HG03280 (cell line): ENCODE results near the gene SPRY4.
"Not testable (repeated sequence)": the region's sequence is repeated elsewhere in the genome, so short reads cannot be mapped to it uniquely, and the experiment has no call there.

Experiments
- ATAC-seq: cut with Tn5 transposase; IDR thresholded peaks from one replicate; pipeline ENCODE4 v1.9.1; 2021; ENCODE audit warnings: mild to moderate bottlenecking, moderate library complexity; ENCODE audit not compliant: unreplicated experiment

The SPRY4 gene, protein sequence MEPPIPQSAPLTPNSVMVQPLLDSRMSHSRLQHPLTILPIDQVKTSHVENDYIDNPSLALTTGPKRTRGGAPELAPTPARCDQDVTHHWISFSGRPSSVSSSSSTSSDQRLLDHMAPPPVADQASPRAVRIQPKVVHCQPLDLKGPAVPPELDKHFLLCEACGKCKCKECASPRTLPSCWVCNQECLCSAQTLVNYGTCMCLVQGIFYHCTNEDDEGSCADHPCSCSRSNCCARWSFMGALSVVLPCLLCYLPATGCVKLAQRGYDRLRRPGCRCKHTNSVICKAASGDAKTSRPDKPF

DNA sequence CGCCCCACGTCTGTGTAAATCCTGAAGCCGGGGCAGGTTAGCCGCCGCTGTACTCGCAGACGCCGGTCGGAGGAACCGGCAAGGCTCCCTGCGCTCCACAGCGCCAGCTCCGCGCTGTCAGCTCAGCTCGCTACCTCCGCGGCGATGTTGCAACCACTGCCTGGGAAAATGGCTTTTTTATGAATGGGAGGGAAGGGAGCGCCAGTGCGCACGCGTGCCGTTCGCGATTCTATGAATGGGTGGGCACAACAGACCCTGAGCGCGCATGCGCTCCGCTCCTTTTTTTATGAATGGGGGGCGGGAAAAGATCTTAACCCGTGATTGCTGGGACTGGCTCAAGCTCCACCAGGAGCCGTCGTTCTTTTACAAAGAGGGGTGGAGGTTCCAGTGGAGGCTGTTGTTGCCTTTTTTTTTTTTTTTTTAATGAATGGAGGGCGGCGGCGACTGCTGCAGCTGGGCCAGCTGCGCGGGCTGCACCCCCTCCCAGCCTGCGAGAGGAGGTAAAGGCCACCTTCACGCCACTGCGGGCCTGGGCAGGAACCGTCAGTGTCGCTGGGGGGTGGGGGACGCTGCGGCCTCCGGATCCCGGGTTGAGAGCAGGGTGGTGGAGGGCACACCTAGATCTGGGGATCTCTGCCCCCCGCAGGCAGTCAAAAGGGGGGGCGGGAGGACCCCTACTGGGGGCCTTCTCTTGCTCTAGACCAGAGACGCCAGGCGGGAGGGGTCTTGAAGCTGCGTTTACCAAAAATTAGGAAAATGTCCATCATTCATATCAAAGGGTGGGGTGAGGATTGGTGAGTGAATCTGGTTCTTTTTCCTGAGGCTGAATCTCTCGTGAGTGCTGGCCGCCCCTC is at the start of gene SPRY4:
SPRY4 (minus strand) TSS at position 151 of the 854 bp plus-strand sequence. CDS start 9,913 bp downstream, outside the sequence.
- peak; percentile 66 for ATAC-seq

DNA sequence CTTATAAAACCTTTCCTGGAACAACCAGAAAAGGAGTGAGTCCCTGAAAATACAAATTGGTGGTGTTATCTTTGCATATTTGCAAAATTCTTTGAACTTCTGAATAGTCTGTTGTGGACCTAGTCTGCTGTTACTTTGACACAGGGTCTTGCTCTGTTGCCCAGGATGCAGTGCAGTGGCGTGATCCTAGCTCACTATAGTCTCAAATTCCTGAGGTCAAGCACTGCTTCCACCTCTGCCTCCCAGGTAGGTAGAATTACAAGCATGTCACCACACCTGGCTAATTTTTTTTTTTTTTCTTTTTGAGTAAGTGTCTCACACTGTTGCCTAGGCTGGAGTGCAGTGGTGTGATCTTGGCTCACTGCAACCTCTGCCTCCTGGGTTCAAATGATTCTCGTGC is 43.7 kb upstream of the SPRY4 start:
- no peak for ATAC-seq

DNA sequence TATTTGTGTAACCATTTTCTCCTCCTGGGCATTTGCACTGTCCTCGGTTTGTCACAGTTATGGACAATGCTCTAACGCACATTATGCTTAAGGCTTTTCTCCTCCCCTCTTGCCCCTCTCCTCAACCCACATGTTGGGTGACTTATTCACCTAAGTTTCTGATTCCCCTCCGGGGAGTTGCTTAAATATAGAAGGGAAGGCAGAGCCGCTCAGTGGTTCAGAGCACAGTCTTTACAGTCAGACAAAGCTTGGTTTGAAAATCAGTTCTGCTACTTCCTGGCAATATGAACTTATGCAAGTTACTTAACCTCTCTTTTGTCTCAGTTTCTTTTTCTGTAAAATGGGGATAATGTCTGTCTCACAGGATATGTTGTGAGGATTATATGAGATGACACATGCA is 41.2 kb upstream of the SPRY4 start:
- no peak for ATAC-seq

DNA sequence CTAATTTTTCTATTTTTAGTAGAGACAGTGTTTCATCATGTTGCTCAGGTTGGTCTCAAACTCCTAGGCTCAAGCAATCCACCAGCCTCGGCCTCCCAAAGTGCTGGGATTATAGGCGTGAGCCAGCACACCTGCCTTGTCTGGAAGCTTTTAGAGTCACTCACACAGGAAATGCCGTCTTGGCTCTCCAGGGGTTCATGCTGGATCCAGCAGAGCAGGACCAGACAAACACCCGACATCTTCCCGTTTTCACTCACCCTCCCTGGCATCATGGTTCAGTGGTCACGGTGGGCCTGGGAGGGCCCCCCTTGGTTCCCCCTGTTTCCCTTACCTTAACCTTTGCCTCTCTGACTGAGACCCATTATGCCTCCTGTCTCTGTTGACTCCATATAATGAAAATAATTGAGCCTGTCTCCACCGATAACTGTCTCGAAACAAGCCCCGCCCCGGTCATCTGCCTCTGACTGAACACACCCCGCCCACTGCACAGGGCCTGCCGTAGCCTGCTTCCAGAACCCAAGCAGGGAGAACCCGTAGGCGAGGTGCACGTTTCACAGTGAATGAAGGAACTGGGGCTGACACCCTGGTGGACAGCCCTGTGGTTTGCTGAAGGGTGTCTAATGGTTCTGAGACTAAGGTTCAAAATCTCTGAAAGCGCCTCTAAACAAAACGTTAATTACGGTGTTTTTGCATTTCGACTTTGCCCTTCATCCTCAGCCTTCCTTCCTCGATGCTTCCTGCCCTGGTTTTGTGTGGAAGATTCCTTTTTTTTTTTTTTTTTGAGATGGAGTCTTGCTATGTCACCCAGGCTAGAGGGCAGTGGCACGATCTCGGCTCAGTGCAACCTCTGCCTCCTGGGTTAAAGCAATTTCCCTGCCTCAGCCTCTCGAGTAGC is 39.7 kb upstream of the SPRY4 start:
- peak; percentile 82 for ATAC-seq

DNA sequence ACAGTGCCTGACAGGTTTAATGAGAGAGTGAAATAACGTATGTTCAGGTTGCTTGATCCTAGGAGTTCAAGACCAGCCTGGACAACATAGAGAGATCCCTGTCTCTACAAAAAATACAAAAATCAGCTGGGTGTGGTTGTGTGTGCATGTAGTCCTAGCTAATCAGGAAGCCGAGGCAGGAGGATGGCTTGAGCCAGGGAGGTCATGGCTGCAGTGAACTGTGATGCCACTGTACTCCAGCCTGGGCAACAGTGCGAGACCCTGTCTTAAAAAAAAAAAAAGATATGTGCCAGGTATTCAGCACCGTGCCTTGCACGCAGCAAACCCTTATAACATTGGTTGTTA is 38.8 kb upstream of the SPRY4 start:
- no peak for ATAC-seq

DNA sequence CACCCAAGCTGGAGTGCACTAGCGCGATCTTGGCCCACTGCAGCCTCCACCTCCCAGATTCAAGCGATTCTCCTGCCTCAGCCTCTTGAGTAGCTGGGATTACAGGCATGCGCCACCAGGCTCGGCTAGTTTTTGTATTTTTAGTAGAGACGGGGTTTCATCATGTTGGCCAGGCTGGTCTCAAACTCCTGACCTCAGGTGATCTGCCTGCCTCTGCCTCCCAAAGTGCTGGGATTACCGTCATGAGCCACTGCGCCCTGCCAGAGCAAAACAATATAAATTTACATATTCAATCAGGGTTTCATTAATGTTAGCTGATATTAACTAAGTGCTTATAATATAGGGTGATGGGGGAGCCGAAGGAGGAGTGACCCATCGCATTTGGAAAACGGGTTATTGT is 37.4 kb upstream of the SPRY4 start:
- not testable (repeated sequence) for ATAC-seq

DNA sequence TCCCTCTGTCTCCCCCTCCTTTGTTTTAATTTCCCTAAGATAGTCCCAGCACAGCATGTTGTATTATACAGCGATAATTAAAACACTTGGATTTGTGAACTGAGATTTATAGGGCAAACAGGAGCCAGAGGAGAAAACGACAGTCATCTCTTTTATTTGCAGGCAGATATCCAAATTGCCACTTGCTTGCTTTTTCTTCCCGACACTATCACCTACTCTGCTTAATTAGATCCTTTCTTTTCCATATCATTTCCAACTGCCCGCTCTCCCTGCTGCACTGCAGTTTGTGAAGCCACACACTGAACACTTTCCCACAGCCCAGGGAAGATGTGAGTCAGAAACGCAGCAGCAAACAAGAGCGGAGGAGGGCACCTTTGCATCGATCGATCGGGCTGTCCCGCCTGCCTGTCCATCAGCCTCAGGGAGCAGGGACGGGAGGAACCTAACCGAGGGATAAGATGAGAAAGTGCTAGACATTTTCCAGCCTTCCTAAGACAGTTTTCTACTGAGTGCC is 35.8 kb upstream of the SPRY4 start:
- ATAC-seq: no peak

DNA sequence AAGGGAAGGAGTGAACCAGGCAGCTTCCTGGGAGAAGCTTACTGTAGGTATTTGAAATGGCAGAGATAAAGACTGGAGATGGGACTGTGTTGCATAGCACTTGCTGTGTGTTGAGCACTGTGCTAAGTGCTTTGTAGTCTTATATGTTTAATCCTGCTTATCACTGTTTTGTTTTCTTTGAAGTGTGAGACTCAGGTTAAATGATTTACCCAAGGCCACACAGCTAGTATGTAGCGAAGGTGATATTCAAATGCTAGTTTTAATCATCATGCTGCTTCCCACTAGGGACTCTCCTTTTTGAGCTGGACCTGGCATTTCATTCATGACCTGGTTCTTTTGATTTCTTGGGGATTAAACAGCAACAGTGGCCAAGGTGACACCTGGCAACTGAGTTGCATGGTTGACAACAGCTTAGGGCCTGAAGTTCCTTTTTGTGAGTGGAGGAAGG is 35.3 kb upstream of the SPRY4 start:
- ATAC-seq: no peak

DNA sequence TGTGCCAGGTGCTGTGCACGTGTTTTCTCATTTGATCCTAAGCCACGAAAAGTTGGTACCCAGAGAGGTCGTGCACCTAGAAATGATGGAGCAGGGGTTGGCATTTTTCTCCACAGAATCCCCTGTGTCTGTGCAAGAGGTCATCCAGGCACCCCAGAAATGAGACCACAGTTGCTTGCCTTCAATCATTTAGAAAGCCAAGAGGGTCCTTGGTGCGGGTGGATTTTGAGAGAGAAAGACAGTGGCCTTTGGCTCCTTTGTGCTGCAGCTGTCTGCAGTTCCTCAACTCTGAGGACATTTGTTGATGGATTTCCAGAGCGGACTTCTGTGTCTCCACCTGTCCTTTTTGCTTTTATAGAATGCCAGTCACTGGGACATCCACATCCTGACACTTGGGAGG is 33.8 kb upstream of the SPRY4 start:
- no peak for ATAC-seq

DNA sequence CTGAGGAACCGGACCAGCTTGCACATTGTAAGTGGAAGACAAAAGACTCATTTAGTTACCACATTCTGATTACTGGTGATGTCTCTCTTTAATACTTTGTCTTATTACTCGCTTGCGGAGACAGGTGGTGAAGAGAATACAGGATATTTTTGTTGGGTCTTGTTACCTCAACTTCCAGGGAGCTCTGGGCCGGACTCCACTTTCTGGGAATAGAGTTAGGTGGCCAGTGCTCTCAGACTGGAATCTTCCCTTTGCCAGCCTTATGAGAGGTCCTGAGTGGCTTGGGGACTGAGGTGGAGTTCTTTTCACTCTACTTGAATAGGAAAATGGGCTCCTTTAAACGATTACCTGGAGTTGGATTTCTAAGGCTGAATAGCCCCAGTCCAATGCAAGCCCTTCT is 33.3 kb upstream of the SPRY4 start:
- ATAC-seq: no peak

DNA sequence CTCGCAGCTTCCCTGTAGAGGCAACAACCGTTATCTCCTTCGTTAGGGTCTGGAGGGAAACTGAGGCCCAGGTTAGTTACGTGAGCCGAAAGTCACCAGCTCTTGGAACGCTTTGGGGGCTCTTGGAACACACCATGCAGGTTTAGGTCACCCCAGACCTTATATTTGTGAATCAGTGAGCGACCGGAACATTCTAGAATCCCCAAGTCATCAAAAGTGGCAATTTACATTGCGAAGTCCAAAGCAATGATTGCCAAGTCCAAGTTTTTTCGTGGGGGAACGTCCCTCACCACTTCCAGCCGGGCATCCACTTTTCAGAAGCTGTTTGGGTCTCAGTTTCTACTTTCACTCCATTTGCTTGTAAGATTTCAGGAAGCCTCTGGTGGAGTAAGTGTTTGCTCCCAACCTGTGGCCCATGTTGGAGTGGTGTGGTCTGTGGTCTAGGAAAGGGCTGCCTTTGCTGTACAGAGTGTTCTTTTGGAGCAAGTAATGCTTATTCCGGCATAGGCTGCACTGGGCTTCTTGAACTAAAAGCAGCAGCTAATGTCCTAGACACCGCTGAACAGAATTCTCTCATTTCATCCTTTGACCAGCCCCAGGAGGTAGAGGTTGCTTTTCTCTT is 32.8 kb upstream of the SPRY4 start:
- ATAC-seq: no peak

DNA sequence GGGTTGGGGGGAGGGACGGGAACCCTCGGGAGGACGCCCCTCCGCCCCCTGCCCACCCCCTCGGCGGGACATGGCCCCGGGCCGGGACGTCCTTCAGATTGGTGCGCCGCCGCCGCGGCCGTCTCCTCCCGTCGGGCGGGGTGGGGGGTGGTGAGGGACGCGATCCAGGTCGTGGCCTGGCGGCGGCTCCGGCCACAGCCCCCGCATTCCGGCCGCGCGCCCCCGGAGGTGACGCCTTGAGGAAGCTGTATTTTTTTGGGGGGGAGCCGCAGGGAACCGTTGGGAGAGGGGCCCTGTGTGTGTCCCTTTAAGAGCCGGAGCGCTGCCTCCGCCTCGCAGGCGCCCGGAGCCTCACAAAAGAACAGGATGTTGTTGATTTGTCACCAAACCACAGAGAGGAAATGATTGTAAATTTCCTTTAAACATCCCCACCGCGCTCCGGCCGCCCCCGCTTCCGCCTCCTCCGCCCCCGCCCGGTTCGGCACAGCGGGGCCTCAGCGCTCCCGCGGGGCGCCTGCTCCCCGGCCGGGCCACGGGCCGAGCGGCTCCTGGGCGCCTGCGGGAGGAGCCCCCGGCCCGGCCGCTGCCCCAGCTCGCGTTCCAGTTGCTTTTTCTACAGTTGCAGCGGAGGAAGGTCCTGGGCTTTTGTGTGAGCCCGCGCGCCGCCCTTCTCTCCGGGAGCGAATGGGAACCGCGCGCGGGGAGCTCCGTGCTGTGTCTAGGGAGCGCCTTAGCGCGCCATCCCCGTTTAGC is 32.1 kb upstream of the SPRY4 start:
- peak; percentile 95 for ATAC-seq

DNA sequence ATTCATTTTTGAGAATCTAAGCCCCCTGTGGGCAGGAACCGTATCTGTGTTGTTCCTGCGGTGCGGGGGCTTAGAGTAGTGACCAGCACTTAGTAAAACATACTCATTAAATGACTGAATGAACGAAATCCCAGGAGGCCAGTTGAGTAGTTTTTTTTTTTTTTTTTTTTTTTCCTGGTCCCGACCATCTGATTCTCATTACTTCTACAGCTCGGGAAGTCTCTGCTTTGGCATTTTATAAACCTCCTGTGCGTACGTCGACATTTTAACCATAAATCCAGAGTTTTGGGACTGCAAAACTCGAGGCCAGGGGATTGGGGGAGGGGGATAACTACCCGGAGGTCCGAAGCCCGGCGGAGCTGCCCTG is 31.5 kb upstream of the SPRY4 start:
- no peak for ATAC-seq

DNA sequence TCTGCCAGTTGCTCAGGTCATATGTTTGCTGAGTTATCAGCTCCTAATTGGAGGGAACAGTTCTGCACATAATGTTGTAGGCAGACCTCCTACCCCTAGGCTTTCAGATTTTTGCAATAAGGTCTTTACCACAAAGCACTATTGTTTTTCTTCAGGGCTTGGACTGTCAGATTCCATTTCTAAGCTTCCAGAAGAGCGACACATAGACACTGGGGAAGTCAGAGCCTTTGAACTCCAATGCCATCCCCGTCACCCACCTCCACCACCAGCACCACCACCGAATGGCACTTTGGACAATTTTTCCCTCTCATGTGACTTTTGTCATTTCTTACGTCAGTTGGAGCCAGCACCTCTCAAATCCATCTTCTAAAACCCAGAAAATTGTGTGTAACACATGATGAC is 28.3 kb upstream of the SPRY4 start:
- ATAC-seq: no peak

DNA sequence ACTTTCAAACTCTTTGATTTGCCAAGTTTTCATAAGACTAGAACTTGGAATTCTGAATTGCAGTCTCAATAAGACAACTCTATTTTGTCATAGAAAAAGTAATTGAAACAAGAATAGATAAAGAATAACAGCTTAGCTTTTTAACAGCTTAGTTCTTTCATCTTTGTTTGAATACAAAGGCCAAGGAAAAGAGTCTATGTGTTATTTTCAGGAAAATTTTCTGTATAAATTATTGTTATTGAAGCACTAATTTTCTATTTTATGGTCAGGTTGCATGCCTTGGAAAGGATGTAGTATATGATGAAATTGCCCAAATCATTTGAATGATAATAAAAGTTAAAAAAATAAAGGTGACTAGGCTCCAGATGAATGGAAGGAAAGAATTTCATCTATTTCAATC is 25.2 kb upstream of the SPRY4 start:
- no peak for ATAC-seq

DNA sequence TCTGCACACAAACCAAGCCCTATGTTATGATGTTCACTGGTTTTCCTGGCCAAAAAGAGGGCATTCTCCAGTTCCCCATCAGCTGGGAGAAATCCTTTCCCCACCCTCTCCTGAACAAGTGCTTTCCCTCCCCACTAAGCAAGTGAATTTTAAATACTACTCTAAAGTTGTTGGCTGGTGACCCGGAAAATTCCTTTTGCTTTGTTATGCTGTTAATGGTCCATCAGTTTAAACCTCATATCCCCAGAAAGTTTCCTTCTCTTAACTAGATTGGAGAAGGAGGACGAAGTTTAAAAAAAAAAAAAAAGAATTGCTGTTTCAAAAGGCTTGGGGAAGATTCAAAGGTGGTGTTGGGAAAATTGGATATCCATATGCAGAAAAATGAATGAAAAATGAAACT is 21.9 kb upstream of the SPRY4 start:
- ATAC-seq: no peak

DNA sequence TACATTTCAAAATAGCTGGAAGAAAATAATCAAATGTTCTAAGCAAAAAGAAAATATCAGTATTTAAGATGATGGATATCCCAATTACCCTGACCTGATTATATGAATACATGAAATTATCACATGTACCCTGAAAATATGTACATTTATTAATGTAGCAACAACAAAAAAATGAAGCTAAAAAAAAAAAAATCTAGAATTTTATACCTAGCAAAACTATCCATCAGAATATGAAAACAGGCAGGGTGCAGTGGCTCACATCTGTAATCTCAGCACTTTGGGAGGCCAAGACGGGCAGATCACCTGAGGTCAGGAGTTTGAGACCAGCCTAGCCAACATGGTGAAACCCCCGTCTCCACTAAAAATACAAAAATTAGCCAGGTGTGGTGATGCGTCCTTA is 20.1 kb upstream of the SPRY4 start:
- ATAC-seq: not testable (repeated sequence)

DNA sequence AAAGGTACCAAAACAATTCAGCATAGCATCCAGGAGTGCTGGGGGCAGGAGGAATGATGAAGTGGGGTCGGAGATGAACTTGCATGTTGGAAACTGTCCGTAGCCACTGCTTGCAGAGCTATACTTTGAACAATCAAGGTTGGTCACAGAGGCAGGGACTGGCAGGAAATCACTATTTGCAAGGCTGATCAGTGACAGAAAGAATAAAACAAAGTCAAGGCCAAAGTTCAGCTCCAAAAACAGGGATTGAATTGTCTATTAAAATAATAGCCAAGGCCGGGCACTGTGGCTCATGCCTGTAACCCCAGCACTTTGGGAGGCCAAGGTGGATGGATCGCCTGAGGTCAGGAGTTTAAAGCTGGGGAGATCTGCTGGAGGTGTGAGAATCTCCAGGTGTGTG is 18.7 kb upstream of the SPRY4 start:
- ATAC-seq: no peak

DNA sequence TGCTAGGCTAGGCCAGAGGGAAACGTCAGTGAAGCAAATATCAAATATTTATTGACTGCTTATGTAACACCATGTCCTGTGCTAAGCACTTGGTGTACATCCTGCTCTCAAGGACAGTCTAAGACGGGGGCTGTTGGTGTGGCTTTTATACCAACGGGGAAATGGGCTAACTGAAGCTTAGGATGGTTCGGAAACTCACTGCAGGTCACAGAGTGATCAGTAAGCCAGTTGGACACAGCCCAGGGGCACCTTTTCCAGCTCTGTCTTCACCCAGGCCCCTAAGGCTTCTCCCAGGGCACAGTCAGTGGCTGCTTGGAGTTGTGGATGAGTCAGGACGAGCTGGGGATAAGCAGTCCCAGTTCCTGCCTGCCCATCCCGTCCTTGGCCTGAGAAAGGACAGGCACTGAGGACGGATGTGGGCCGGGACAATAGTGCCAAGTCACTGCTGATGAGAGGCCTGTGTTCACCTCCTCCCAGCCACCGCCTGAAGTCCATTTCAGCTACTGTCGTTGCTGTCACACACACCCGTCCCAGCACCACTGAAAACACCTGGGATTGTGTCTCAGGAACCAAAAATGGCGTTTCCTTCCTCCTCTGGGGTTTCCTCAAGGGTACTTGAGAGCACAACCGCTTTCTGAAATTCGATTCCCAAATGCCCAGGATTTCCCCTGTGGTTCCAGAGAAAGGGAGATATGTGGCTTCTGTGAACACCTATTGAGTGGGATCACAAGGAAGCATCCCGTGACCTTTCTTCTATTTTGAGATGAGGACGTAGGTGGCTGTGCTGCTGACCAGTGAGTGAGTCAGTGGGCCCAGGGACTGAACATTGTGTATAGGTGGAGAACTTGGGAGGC is 17.5 kb upstream of the SPRY4 start:
- ATAC-seq: no peak
